IMR-90 (cell line): ENCODE data around the gene DCAF6. TPM values are rescaled to one million over a fixed set of nuclear protein-coding genes. Genes with fewer than 3 reads are reported as not detected.

Source experiments
- ATAC-seq: fragments of 200-7000 bp; cut with Tn5 transposase; 2 replicates; pipeline ENCODE4 v1.9.1; 2020; ENCODE audit warnings: low read depth, mild to moderate bottlenecking, moderate library complexity
- BruUV-seq: library from RNA; stranded (reverse); fragments of 400-500 nt; replicated peaks from 2 replicates; lab custom pipeline; 2021; lab: Mats Ljungman, UMichigan
- CTCF ChIA-PET: fragments of 300-600 bp; formaldehyde crosslinking; extraction: SDS; loops from one replicate; lab custom pipeline; 2021; ENCODE audit warnings: antibody characterized with exemption; lab: Yijun Ruan, JAX
- POLR2A ChIA-PET: fragments of 300-600 bp; sonication (Branson Sonifier 250); formaldehyde crosslinking; loops from one replicate; lab custom pipeline; 2022; ENCODE audit warnings: antibody characterized with exemption; ENCODE audit not compliant: unreplicated experiment; lab: Charles Lee
- DNase-seq: peaks from one replicate; pipeline ENCODE4 v3.0.0; 2013
- H2AFZ ChIP-seq: replicated peaks from 2 replicates; pipeline ENCODE3; 2013; ENCODE audit warnings: low read length, mild to moderate bottlenecking; ENCODE audit not compliant: poor library complexity
- H2AK5ac ChIP-seq: 2 replicates; pipeline ENCODE4 v1.6.1; 2013; ENCODE audit warnings: low read depth, low read length, inconsistent platforms
- H2AK9ac ChIP-seq: replicated peaks from 2 replicates; pipeline ENCODE3; 2013; ENCODE audit warnings: mild to moderate bottlenecking, low read depth, low read length, moderate library complexity; ENCODE audit not compliant: poor library complexity
- H2BK120ac ChIP-seq: 2 replicates; pipeline ENCODE4 v1.6.1; 2013; ENCODE audit warnings: low read depth, low read length, inconsistent platforms
- H2BK15ac ChIP-seq: 3 replicates; pipeline ENCODE4 v1.6.1; 2013; ENCODE audit warnings: low read depth, low read length, inconsistent platforms
- H2BK20ac ChIP-seq: 2 replicates; pipeline ENCODE4 v1.6.1; 2013; ENCODE audit warnings: low read depth, mild to moderate bottlenecking, inconsistent platforms, low read length, moderate library complexity
- H2BK5ac ChIP-seq: 2 replicates; pipeline ENCODE4 v1.6.1; 2013; ENCODE audit warnings: mild to moderate bottlenecking, low read depth, low read length, inconsistent platforms; ENCODE audit not compliant: poor library complexity, severe bottlenecking
- H3K14ac ChIP-seq: replicated peaks from 2 replicates; pipeline ENCODE4 v1.6.1; 2013; ENCODE audit warnings: low read depth, low read length, inconsistent platforms
- H3K18ac ChIP-seq: 2 replicates; pipeline ENCODE4 v1.6.1; 2013; ENCODE audit warnings: low read depth, low read length, control low read depth
- H3K23ac ChIP-seq: 2 replicates; pipeline ENCODE4 v1.6.1; 2013; ENCODE audit warnings: low read depth, low read length, inconsistent platforms
- H3K27ac ChIP-seq: 2 replicates; pipeline ENCODE4 v1.5.1; 2013; ENCODE audit warnings: mild to moderate bottlenecking, control low read depth, low read length; ENCODE audit not compliant: insufficient read depth
- H3K27me3 ChIP-seq: 2 replicates; pipeline ENCODE4 v1.6.1; 2013; ENCODE audit warnings: low read length; ENCODE audit not compliant: control insufficient read depth, insufficient read depth
- H3K36me3 ChIP-seq: 2 replicates; pipeline ENCODE4 v1.6.1; 2013; ENCODE audit warnings: low read length, mixed read lengths; ENCODE audit not compliant: control insufficient read depth, insufficient read depth
- H3K4ac ChIP-seq: 2 replicates; pipeline ENCODE4 v1.6.1; 2013; ENCODE audit warnings: low read depth, low read length, inconsistent platforms
- H3K4me1 ChIP-seq: 2 replicates; pipeline ENCODE4 v1.6.1; 2013; ENCODE audit warnings: low read length, mixed read lengths; ENCODE audit not compliant: control insufficient read depth, insufficient read depth
- H3K4me2 ChIP-seq: 2 replicates; pipeline ENCODE4 v1.6.1; 2013; ENCODE audit warnings: low read depth, mild to moderate bottlenecking, control low read depth, low read length, moderate library complexity
- H3K4me3 ChIP-seq: 2 replicates; pipeline ENCODE4 v1.5.1; 2013; ENCODE audit warnings: low read depth, mild to moderate bottlenecking, control low read depth, low read length, moderate library complexity; ENCODE audit not compliant: insufficient read depth
- H3K56ac ChIP-seq: 2 replicates; pipeline ENCODE4 v1.6.1; 2013; ENCODE audit warnings: low read length, inconsistent platforms; ENCODE audit not compliant: insufficient read depth; ENCODE audit errors: extremely low read depth
- H3K79me1 ChIP-seq, 2 experiments: 2 replicates each; pipeline ENCODE4 v1.6.1; 2013; ENCODE audit warnings: low read length in 2 of 2, inconsistent platforms in 1 of 2, low read depth in 1 of 2
- H3K9ac ChIP-seq: 2 replicates; pipeline ENCODE4 v1.6.1; 2013; ENCODE audit warnings: low read depth, low read length, control low read depth
- H3K9me1 ChIP-seq: 2 replicates; pipeline ENCODE4 v1.6.1; 2013; ENCODE audit warnings: low read length, inconsistent platforms; ENCODE audit not compliant: insufficient read depth
- H3K9me3 ChIP-seq: 2 replicates; pipeline ENCODE4 v1.6.1; 2013; ENCODE audit warnings: low read length; ENCODE audit not compliant: control insufficient read depth, insufficient read depth
- H4K20me1 ChIP-seq: 2 replicates; pipeline ENCODE4 v1.6.1; 2013; ENCODE audit warnings: low read length, inconsistent platforms; ENCODE audit not compliant: insufficient read depth
- H4K5ac ChIP-seq: 2 replicates; pipeline ENCODE4 v1.6.1; 2013; ENCODE audit warnings: mild to moderate bottlenecking, low read depth, low read length, control low read depth
- H4K8ac ChIP-seq, 2 experiments: 2 replicates each; pipeline ENCODE4 v1.6.1; 2013; ENCODE audit warnings: low read depth in 2 of 2, low read length in 2 of 2, control low read depth in 1 of 2, inconsistent platforms in 1 of 2
- H4K91ac ChIP-seq: 2 replicates; pipeline ENCODE4 v1.6.1; 2013; ENCODE audit warnings: low read depth, low read length, inconsistent platforms; ENCODE audit not compliant: insufficient read depth
- BHLHE40 ChIP-seq: fragments of 150-350 bp; IDR thresholded peaks from 2 replicates; pipeline ENCODE4 v1.6.1; 2016; ENCODE audit warnings: mild to moderate bottlenecking, low read depth, low read length
- CEBPB ChIP-seq: IDR thresholded peaks from 2 replicates; pipeline ENCODE4 v1.6.1; 2012; ENCODE audit warnings: low read depth, low read length, improper control_type of control experiment
- CHD1 ChIP-seq: IDR thresholded peaks from 2 replicates; pipeline ENCODE4 v1.6.1; 2012; ENCODE audit warnings: low read depth, low read length, improper control_type of control experiment
- CTCF ChIP-seq: conservative IDR thresholded peaks from 2 replicates; pipeline ENCODE4 v1.5.1; 2012; ENCODE audit warnings: mild to moderate bottlenecking, low read depth, low read length, improper control_type of control experiment
- MAZ ChIP-seq: IDR thresholded peaks from 2 replicates; pipeline ENCODE4 v1.6.1; 2012; ENCODE audit warnings: low read depth, mild to moderate bottlenecking, low read length, improper control_type of control experiment, moderate library complexity, borderline replicate concordance
- MXI1 ChIP-seq: IDR thresholded peaks from 2 replicates; pipeline ENCODE4 v1.6.1; 2012; ENCODE audit warnings: low read depth, mild to moderate bottlenecking, low read length, moderate library complexity, borderline replicate concordance
- NFE2L2 ChIP-seq: fragments of 150-350 bp; IDR thresholded peaks from 2 replicates; pipeline ENCODE4 v1.6.1; 2016; ENCODE audit warnings: low read depth, mild to moderate bottlenecking, low read length
- POLR2A ChIP-seq: IDR thresholded peaks from 2 replicates; pipeline ENCODE4 v1.6.1; 2012; ENCODE audit warnings: mild to moderate bottlenecking, low read depth, low read length
- SMC3 ChIP-seq: fragments of 150-350 bp; IDR thresholded peaks from 2 replicates; pipeline ENCODE4 v1.6.1; 2016; ENCODE audit warnings: low read depth, mild to moderate bottlenecking, antibody characterized with exemption, low read length, moderate library complexity
- USF2 ChIP-seq: fragments of 150-350 bp; IDR thresholded peaks from 2 replicates; pipeline ENCODE4 v1.6.1; 2017; ENCODE audit warnings: mild to moderate bottlenecking, antibody characterized with exemption, low read length, low read depth
- WGBS, 2 experiments: methylation state at CpG; one replicate each; pipeline versions ENCODE4 v1.1.5 to v1.1.7; 2013; ENCODE audit warnings: missing lambda C conversion rate in 2 of 2; ENCODE audit not compliant: insufficient read length in 1 of 2; ENCODE audit errors: extremely low coverage in 2 of 2; 5-methylcytosine and 5-hydroxymethylcytosine counted together
- dilution Hi-C: fragments of 300-500 bp; cut with HindIII; formaldehyde crosslinking; loops from one replicate; pipeline ENCODE4 v1.14.3; 2018; ENCODE audit warnings: low sequenced_read_pairs; ENCODE audit not compliant: unreplicated experiment
- in situ Hi-C: fragments of 300-500 bp; cut with MboI; formaldehyde crosslinking; loops from 3 replicates; pipeline ENCODE4 v1.14.3; 2019; ENCODE audit warnings: low sequenced_read_pairs, inconsistent platforms, mixed read lengths
- intact Hi-C: fragments of 100-400 bp; cut with micrococcal nuclease; formaldehyde crosslinking; loops from 2 replicates; pipeline ENCODE4 v1.10.0; 2022
- polyA plus RNA-seq, 3 experiments: library from polyadenylated mRNA; depleted of rRNA; stranded (reverse); fragments of >200 nt; gene quantifications; 2 replicates each; pipeline ENCODE4 v1.2.3, GENCODE V29; 2012; ENCODE audit warnings: low replicate concordance in 1 of 3
- total RNA-seq: library from RNA; depleted of rRNA; stranded (reverse); fragments of >200 nt; gene quantifications from 2 replicates; pipeline ENCODE4 v1.2.3, GENCODE V29; 2012

DCAF6 gene
- total and polyA plus RNA-seq, 2 of the 4 experiments (the other 2 are of a cell fraction) = 60.4 to 88.7 TPM

- Histone ChIP-seq H4K8ac (no peak overlapping the region), H4K91ac (no peak overlapping the region), H3K9ac (no peak overlapping the region), H3K4me1 (no peaks in the 10 kb centered on the region), H2BK120ac (no peak overlapping the region), H2BK5ac (no peak overlapping the region), H3K4me2 (no peak overlapping the region), H2BK20ac (no peak overlapping the region), H3K23ac (no peak overlapping the region), H3K27ac (no peak overlapping the region), H3K27me3 (no peaks in the 10 kb centered on the region), H3K9me1 (peaks cover 7% of the 10 kb centered on the region; the same call in 1 of the 2 replicates), H3K18ac (no peak overlapping the region), H2AFZ (no peak overlapping the region), H3K56ac (no peak overlapping the region), H2AK5ac (no peak overlapping the region), H3K14ac (no peak overlapping the region), H2BK15ac (no peak overlapping the region), H4K20me1 (no peaks in the 10 kb centered on the region), H3K9me3 (no peaks in the 10 kb centered on the region), H4K5ac (no peak overlapping the region), H2AK9ac (no peak overlapping the region), H3K4ac (no peak overlapping the region), H3K4me3 (no peak overlapping the region), H3K79me1 (peaks cover 4 to 12% of the 10 kb centered on the region in 2 experiments; a peak in 2 of 4 replicates), H3K36me3 (peaks cover 18% of the 10 kb centered on the region)
- no CpG with 5 or more reads among the region's 6 CpGs for WGBS, 2 experiments
- no TSS peak for BruUV-seq
- ATAC-seq (no peak), DNase-seq (no peak)
- POLR2A ChIA-PET = no interaction called here
- TF ChIP-seq SMC3 (no peak), CEBPB (no peak), MXI1 (no peak), POLR2A (no peak), CTCF (no peak), MAZ (no peak), USF2 (no peak), CHD1 (no peak), NFE2L2 (no peak), BHLHE40 (no peak)
- in situ Hi-C loops (no loop called here), intact Hi-C loops (no loop called here), dilution Hi-C loops (no loop called here)
- CTCF ChIA-PET = interaction anchor here (1.6 kb wide), 1 partner anchor 24 kb away, joined by 4 read pairs; no protein-coding TSS in a partner anchor
Observed at GRCh38 chr1:168105846-168106245, 169.4 kb downstream of the DCAF6 start.
